Spleen (tissue), 11 donors: ENCODE results near the gene CCDC188. TPM values are rescaled to one million over a fixed set of nuclear protein-coding genes. Genes with fewer than 3 reads are reported as not detected.

ENCODE experiments used
- DNase-seq: peaks from one replicate; pipeline ENCODE4 v3.0.0-alpha.2; 2020
- H3K27ac ChIP-seq, 8 donors: fragments of 200-600 bp; sonication (generic) in 7 of 8; 1 replicate in 4 of 8; 2 replicates in 4 of 8; pipeline versions ENCODE4 v1.5.0 to v1.8.0; 2016 to 2021; ENCODE audit warnings: inconsistent platforms in 4 of 8, mild to moderate bottlenecking in 4 of 8, moderate library complexity in 1 of 8
- H3K27me3 ChIP-seq, 7 donors: fragments of 200-600 bp; sonication (generic) in 6 of 7; replicated peaks in 1 of 7; 1 replicate in 4 of 7; 2 replicates in 3 of 7; pipeline versions ENCODE4 v1.5.0 to v1.8.0; 2016 to 2021; ENCODE audit warnings: inconsistent platforms in 3 of 7, mild to moderate bottlenecking in 1 of 7
- H3K36me3 ChIP-seq, 6 donors: fragments of 200-600 bp; sonication (generic) in 5 of 6; 1 replicate in 4 of 6; 2 replicates in 2 of 6; pipeline versions ENCODE4 v1.5.0 to v1.8.0; 2016 to 2021; ENCODE audit warnings: inconsistent platforms in 2 of 6
- H3K4me1 ChIP-seq, 6 donors: fragments of 200-600 bp; sonication (generic) in 5 of 6; 1 replicate in 3 of 6; 2 replicates in 3 of 6; pipeline versions ENCODE4 v1.5.0 to v1.8.0; 2016 to 2021; ENCODE audit warnings: inconsistent platforms in 3 of 6
- H3K4me3 ChIP-seq, 8 donors: fragments of 200-600 bp; sonication (generic) in 7 of 8; 1 replicate in 4 of 8; 2 replicates in 4 of 8; pipeline versions ENCODE4 v1.5.0 to v1.8.0; 2016 to 2021; ENCODE audit warnings: inconsistent platforms in 4 of 8, mild to moderate bottlenecking in 4 of 8, moderate library complexity in 2 of 8
- H3K9me3 ChIP-seq, 8 donors: fragments of 200-600 bp; sonication (generic) in 7 of 8; 1 replicate in 4 of 8; 2 replicates in 4 of 8; pipeline versions ENCODE4 v1.5.0 to v1.8.0; 2016 to 2021; ENCODE audit warnings: inconsistent platforms in 4 of 8
- CTCF ChIP-seq, 11 experiments: fragments of 200-600 bp in 7 of 11; fragments of 450-650 bp in 4 of 11; sonication (generic) in 4 of 11; IDR thresholded peaks in 8 of 11; conservative IDR thresholded peaks in 3 of 11; 1 replicate in 7 of 11; 2 replicates in 4 of 11; pipeline versions ENCODE4 v1.4.0 to v1.8.0; 2016 to 2021; ENCODE audit warnings: antibody characterized with exemption in 11 of 11, inconsistent platforms in 4 of 11, mild to moderate bottlenecking in 1 of 11
- POLR2A ChIP-seq, 3 donors: fragments of 450-650 bp; IDR thresholded peaks; one replicate each; pipeline ENCODE4 v1.5.1; 2017; ENCODE audit warnings: antibody characterized with exemption in 3 of 3, mild to moderate bottlenecking in 1 of 3
- POLR2AphosphoS5 ChIP-seq, 3 donors: sonication (generic); formaldehyde crosslinking; IDR thresholded peaks; one replicate each; pipeline ENCODE4 v1.5.1; 2017; ENCODE audit warnings: antibody characterized with exemption in 3 of 3
- WGBS, 5 donors: extraction: QIAGEN DNeasy Blood & Tissue Kit in 3 of 5; methylation state at CpG; one replicate each; pipeline versions ENCODE4 v1.1.5 to v1.1.7; 2013 to 2018; 5-methylcytosine and 5-hydroxymethylcytosine counted together
- intact Hi-C: fragments of 100-400 bp; cut with DNase I; formaldehyde crosslinking; loops from one replicate; pipeline ENCODE4 v1.15.0; 2023; ENCODE audit warnings: low total_unique reads
- polyA plus RNA-seq, 3 donors: library from polyadenylated mRNA; stranded (reverse); fragments of 200-250 nt; gene quantifications; one replicate each; pipeline ENCODE4 v1.2.1, GENCODE V29; 2013
- total RNA-seq, 7 donors: library from RNA; depleted of rRNA in 3 of 7; stranded (reverse); fragments of >200 nt in 3 of 7; fragmentation: NEBNext Ultra II Directional in 4 of 7; extraction: Animal tissue kit (Norgen Biotek cat#: 25700) in 4 of 7; gene quantifications; one replicate each; pipeline versions ENCODE4 v1.1.0 to v1.2.1, GENCODE V29; 2016 to 2021
- donor health status: healthy with polysubstance abuse.
- donor health status: DM: no; HTN: no; CAD: no; lungs with moderate emphysema.
- donor health status: DM: no; HTN: no; CAD: no.
- donor health status: Bipolar disorder and iron deficiency.
- donor health status: healthy.
- donor health status: DM: no; HTN: no; CAD: no.
- donor health status: DM: yes; HTN: yes; CAD: no.

CCDC188 gene
- total and polyA plus RNA-seq, 10 donors: 0.29 to 7.6 (median 1.8) TPM; not detected in 1

DNA sequence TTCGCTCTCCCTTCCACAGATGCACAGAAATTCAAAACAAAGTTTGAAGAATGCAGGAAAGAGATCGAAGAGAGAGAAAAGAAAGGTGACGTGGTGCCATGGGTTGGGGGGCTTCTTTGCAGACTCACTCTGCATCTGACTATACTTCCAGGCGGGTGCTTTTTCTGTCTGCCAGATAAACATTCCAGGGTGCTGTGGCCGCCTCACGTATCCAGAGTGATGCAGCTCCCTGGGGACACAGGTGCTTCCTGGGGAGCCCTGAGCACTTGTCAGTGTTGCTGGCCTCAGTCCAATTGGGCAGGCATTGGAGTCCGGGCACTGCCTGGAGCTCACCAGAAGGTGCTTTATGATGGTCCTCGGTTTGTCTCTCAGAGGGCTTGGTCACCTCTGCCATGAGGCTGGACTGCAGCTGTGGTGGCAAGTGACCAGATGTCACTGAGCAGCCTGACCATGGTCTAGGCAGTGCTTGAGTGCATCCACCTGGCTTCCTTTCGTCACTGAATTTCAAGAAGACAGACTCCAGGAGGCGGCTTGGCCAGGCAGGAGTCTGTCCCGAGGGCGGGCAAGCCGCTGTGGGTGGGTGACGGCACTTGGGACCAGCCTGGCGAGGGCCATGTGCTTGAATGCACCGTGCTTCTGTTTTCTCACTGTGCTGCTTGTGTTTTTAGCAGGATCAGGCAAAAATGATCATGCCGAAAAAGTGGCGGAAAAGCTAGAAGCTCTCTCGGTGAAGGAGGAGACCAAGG is 24.4 kb downstream of the CCDC188 start:
- TF ChIP-seq CTCF (IDR thresholded peaks at IDR 0.05 in 8 of 11, conservative IDR thresholded peaks at IDR 0.05 in 3 of 11) (no peak), POLR2AphosphoS5 (IDR thresholded peaks at IDR 0.05) (peak in 1 of 3 donors; percentile 20)
- intact Hi-C loops: loop anchor here (10.0 kb wide), 1 partner anchor 152 kb away; no protein-coding TSS in a partner anchor
- no peaks in the 10 kb centered on the region for H3K27me3 ChIP-seq
- WGBS, 5 donors: 79 to 82% (median 81%) methylated on average over 18 to 19 of the region's 19 CpGs
- H3K27ac ChIP-seq: peak overlapping the region in 3 of 8 donors; percentile 50 to 61 (median 55)
- H3K36me3 ChIP-seq: peaks cover 0 to 61% (median 41%) of the 10 kb centered on the region in 6 donors
- no peak for DNase-seq
- peaks cover 0 to 68% (median 25%) of the 10 kb centered on the region in 6 donors for H3K4me1 ChIP-seq
- H3K9me3 ChIP-seq: no peaks in the 10 kb centered on the region
- H3K4me3 ChIP-seq: no peak overlapping the region

DNA sequence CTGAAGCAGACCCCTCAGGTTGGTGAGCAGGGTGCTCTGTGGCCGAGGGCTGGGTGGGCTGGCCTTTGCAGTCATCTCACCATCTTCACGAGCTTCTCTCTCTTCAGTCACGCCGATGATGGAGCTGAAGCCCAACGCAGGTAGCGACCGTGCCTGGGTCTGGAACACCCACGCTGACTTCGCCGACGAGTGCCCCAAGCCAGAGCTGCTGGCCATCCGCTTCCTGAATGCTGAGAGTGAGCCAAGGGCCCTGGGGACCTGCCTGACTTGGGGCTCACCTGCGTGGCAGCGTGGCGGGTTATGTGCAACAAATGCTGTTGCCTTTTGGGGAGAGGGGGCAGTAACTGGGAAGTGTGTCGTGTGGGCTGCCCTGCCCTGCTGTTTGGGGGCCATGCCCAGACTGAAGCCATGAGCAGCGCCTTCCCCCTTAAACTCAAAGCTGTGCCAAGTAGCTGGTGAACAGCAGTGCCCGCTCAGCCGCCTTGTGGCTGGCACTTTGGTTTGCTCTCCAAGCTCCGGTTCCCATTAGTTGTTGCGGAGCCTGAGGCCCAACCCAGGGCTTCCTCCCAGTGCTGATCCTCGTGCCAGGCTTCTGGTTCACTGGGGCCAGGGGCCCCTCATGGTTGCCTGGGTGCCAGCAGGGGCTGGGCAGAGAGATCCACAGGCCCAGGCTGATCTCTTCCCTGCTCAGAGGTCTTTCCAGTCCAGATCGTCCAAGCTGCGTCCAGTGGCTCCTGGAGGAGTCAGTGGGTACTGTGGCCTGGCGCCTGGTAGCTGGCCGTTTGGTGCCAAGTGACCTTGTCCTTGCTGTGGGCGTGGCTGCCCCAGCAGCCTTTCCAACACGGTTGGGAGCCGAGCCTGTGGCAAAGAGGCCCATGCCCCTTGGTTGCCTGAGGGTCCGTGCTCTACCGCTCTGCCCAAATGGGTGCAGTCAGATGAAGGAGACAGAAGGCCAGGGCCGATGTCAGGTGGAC is 25.4 kb downstream of the CCDC188 start:
- 82 to 92% (median 86%) methylated on average over 23 to 32 of the region's 32 CpGs for WGBS, 5 donors
- intact Hi-C loops: loop anchor here (10.0 kb wide), 1 partner anchor 151 kb away; no protein-coding TSS in a partner anchor

GRCh38 chr22:20124083-20124787 is 26.6 kb downstream of the CCDC188 start:
- intact Hi-C loops: loop anchor here (10.0 kb wide), 1 partner anchor 149 kb away; no protein-coding TSS in a partner anchor
- H3K27ac ChIP-seq: peak overlapping the region in 1 of 8 donors; percentile 61
- peaks cover 0 to 72% (median 29%) of the 10 kb centered on the region in 6 donors for H3K4me1 ChIP-seq
- no peaks in the 10 kb centered on the region for H3K27me3 ChIP-seq
- WGBS, 5 donors: 91 to 100% (median 92%) methylated on average over 8 to 11 of the region's 11 CpGs
- H3K9me3 ChIP-seq: no peaks in the 10 kb centered on the region
- H3K4me3 ChIP-seq: no peak overlapping the region
- peak in 1 of 3 donors; percentile 0 for TF ChIP-seq POLR2AphosphoS5 (IDR thresholded peaks at IDR 0.05)
- TF ChIP-seq CTCF (IDR thresholded peaks at IDR 0.05 in 8 of 11, conservative IDR thresholded peaks at IDR 0.05 in 3 of 11): no peak
- peaks cover 0 to 83% (median 59%) of the 10 kb centered on the region in 6 donors for H3K36me3 ChIP-seq
- no peak for DNase-seq

More for the DNA sequence above, 25.4 kb downstream of the CCDC188 start:
- DNase-seq: no peak
- Histone ChIP-seq H3K4me1 (peaks cover 0 to 70% (median 24%) of the 10 kb centered on the region in 6 donors), H3K9me3 (no peaks in the 10 kb centered on the region), H3K27ac (peak overlapping the region in 5 of 8 donors; percentile 50 to 66 (median 60)), H3K4me3 (no peak overlapping the region), H3K27me3 (no peaks in the 10 kb centered on the region), H3K36me3 (peaks cover 0 to 71% (median 47%) of the 10 kb centered on the region in 6 donors)
- TF ChIP-seq POLR2A (IDR thresholded peaks at IDR 0.05): no peak
- peak; percentile 11 to 61 (median 57) for TF ChIP-seq POLR2AphosphoS5 (IDR thresholded peaks at IDR 0.05)
- peak in 5 of 11 experiments; percentile 14 to 32 (median 24) for TF ChIP-seq CTCF (IDR thresholded peaks at IDR 0.05 in 8 of 11, conservative IDR thresholded peaks at IDR 0.05 in 3 of 11)
